Esophagus squamous epithelium (tissue), 5 donors: ENCODE data around the gene ARL10. TPM values are rescaled to one million over a fixed set of nuclear protein-coding genes. Genes with fewer than 3 reads are reported as not detected.
A peak's percentile ranks its signal among the peaks of the same experiment; 100 is the strongest.

Experiments
- DNase-seq: peaks from one replicate; lab custom pipeline; 2025; lab: John Stamatoyannopoulos, UW
- H3K27ac ChIP-seq, 4 donors: fragments of 200-600 bp; sonication (generic); one replicate each; pipeline ENCODE4 v1.5.1; 2016 to 2019; ENCODE audit warnings: mild to moderate bottlenecking in 1 of 4
- H3K27me3 ChIP-seq, 4 donors: fragments of 200-600 bp; sonication (generic); 1 replicate in 3 of 4; 2 replicates in 1 of 4; pipeline versions ENCODE4 v1.5.1 to v1.6.0; 2017 to 2021; ENCODE audit warnings: antibody characterized with exemption in 1 of 4
- H3K36me3 ChIP-seq, 3 donors: fragments of 200-600 bp; sonication (generic); one replicate each; pipeline ENCODE4 v1.5.1; 2016 to 2019
- H3K4me1 ChIP-seq, 3 donors: fragments of 200-600 bp; sonication (generic); one replicate each; pipeline ENCODE4 v1.5.1; 2017 to 2019
- H3K4me3 ChIP-seq, 4 donors: fragments of 200-600 bp; sonication (generic); 1 replicate in 3 of 4; 2 replicates in 1 of 4; pipeline ENCODE4 v1.5.1; 2016 to 2019; ENCODE audit warnings: mild to moderate bottlenecking in 2 of 4, moderate library complexity in 1 of 4
- H3K9me3 ChIP-seq, 3 donors: fragments of 200-600 bp; sonication (generic); one replicate each; pipeline ENCODE4 v1.5.1; 2016 to 2019
- POLR2A ChIP-seq, 4 donors: fragments of 450-650 bp; IDR thresholded peaks; one replicate each; pipeline ENCODE4 v1.6.1; 2017; ENCODE audit warnings: antibody characterized with exemption in 4 of 4, mild to moderate bottlenecking in 4 of 4, moderate library complexity in 3 of 4
- WGBS, 2 donors: methylation state at CpG; one replicate each; pipeline ENCODE4 v1.1.5; 2018; 5-methylcytosine and 5-hydroxymethylcytosine counted together
- intact Hi-C: fragments of 100-400 bp; cut with DNase I; formaldehyde crosslinking; loops from one replicate; pipeline ENCODE4 v1.15.0; 2022
- total RNA-seq, 4 donors: library from RNA; depleted of rRNA; stranded (reverse); fragments of >200 nt; gene quantifications; one replicate each; pipeline ENCODE4 v1.1.0, GENCODE V29; 2016
- TF ChIP-seq, protein P1 (sequence below), 6 experiments: fragments of 450-650 bp in 4 of 6; fragments of 200-600 bp in 2 of 6; sonication (generic) in 2 of 6; IDR thresholded peaks; one replicate each; pipeline ENCODE4 v1.5.1; 2016 to 2019; ENCODE audit warnings: antibody characterized with exemption in 6 of 6, mild to moderate bottlenecking in 4 of 6, moderate library complexity in 4 of 6
- donor health status: DM: yes; HTN: yes; CAD: no.

Gene ARL10
- total RNA-seq, 4 donors from 2014 or later = 2.4 to 10.1 (median 6.3) TPM

DNA sequence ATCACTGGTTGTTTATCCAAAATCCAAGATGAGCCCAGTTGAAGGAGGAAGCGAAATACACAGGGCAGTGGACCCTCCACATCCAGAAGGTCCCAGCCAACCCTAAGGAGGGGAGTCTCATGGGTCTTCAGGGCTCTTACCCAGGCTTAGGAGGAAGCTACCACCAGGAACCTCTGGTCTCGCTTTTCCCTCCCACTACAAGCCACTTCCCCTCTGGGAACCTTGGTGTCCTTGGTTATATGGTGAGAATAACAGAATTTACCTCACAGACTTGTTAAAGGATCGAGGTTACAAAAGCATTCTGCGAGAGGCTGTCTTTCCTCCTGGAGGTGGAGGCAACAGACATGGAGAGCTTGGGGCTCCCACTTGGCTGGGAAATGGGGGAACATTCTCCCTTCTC lies 26.7 kb downstream of the ARL10 start:
- intact Hi-C loops = no loop called here

DNA sequence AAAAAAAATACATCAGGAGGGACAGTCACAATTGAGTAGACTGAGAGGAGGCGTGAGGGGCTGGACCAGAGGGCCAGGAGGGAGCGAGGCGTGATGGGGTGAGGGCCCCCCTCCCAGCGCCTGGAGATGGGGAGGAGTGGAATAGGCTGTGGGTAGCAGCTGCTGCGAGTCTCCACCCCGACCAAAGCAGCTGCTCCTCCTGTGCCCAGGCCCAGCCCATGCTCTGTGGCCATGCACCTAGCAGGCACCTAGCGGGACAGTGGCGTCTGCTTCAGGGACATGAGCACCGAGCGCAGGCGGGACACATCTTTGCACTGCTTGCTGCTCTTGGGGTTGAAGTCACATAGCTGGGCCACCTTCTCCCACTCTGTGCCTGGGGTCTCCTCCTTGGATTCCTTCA lies 27.2 kb downstream of the ARL10 start:
- no peak for DNase-seq
- peaks cover 4 to 41% (median 9%) of the 10 kb centered on the region in 3 donors for H3K4me1 ChIP-seq
- H3K27me3 ChIP-seq = no peaks in the 10 kb centered on the region
- H3K36me3 ChIP-seq = peaks cover 18 to 74% (median 22%) of the 10 kb centered on the region in 3 donors
- 78 to 88% methylated on average over 6 to 7 of the region's 11 CpGs for WGBS, 2 donors
- no peak overlapping the region for H3K27ac ChIP-seq
- no peaks in the 10 kb centered on the region for H3K9me3 ChIP-seq
- no peak overlapping the region for H3K4me3 ChIP-seq
- TF ChIP-seq, protein P1, sequence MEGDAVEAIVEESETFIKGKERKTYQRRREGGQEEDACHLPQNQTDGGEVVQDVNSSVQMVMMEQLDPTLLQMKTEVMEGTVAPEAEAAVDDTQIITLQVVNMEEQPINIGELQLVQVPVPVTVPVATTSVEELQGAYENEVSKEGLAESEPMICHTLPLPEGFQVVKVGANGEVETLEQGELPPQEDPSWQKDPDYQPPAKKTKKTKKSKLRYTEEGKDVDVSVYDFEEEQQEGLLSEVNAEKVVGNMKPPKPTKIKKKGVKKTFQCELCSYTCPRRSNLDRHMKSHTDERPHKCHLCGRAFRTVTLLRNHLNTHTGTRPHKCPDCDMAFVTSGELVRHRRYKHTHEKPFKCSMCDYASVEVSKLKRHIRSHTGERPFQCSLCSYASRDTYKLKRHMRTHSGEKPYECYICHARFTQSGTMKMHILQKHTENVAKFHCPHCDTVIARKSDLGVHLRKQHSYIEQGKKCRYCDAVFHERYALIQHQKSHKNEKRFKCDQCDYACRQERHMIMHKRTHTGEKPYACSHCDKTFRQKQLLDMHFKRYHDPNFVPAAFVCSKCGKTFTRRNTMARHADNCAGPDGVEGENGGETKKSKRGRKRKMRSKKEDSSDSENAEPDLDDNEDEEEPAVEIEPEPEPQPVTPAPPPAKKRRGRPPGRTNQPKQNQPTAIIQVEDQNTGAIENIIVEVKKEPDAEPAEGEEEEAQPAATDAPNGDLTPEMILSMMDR (IDR thresholded peaks at IDR 0.05) = no peak
- no peak for TF ChIP-seq POLR2A (IDR thresholded peaks at IDR 0.05)
- intact Hi-C loops = no loop called here

More for the DNA sequence above, 26.7 kb downstream of the ARL10 start:
- 81 to 84% methylated on average over 3 to 4 of the region's 4 CpGs for WGBS, 2 donors
- no peaks in the 10 kb centered on the region for H3K9me3 ChIP-seq
- peaks cover 17 to 68% (median 21%) of the 10 kb centered on the region in 3 donors for H3K36me3 ChIP-seq
- H3K4me3 ChIP-seq = no peak overlapping the region
- TF ChIP-seq, protein P1 (IDR thresholded peaks at IDR 0.05) = no peak
- TF ChIP-seq POLR2A (IDR thresholded peaks at IDR 0.05) = no peak
- H3K27ac ChIP-seq = no peak overlapping the region
- no peaks in the 10 kb centered on the region for H3K27me3 ChIP-seq
- DNase-seq = no peak
- peaks cover 9 to 46% (median 15%) of the 10 kb centered on the region in 3 donors for H3K4me1 ChIP-seq

DNA sequence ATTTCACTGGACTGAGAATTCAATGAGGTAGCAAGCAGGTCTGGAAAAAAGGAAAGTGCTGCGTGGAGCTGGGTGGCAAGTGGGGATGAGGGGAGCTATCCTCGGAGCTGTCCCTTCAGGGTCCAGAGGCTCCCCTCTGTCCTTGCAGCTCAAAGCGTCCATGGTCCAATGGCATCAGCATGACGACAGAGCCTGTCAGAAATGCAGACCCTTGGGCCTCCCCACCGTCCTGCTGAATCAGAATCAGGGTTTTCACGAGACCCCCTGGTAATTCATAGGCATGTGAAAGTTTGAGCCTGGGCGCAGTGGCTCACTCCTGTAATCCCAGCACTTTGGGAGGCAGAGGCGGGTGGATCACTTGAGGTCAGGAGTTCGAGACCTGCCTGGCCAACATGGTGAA lies 28.8 kb downstream of the ARL10 start:
- no peak overlapping the region for H3K27ac ChIP-seq
- peaks cover 18 to 89% (median 32%) of the 10 kb centered on the region in 3 donors for H3K36me3 ChIP-seq
- no peak for TF ChIP-seq POLR2A (IDR thresholded peaks at IDR 0.05)
- TF ChIP-seq, protein P1 (IDR thresholded peaks at IDR 0.05) = no peak
- DNase-seq = no peak
- no peaks in the 10 kb centered on the region for H3K9me3 ChIP-seq
- peaks cover 0 to 33% (median 7%) of the 10 kb centered on the region in 3 donors for H3K4me1 ChIP-seq
- no peak overlapping the region for H3K4me3 ChIP-seq
- H3K27me3 ChIP-seq = no peaks in the 10 kb centered on the region
- intact Hi-C loops = no loop called here
- WGBS, 2 donors = 85 to 92% methylated on average over 6 to 8 of the region's 9 CpGs

DNA sequence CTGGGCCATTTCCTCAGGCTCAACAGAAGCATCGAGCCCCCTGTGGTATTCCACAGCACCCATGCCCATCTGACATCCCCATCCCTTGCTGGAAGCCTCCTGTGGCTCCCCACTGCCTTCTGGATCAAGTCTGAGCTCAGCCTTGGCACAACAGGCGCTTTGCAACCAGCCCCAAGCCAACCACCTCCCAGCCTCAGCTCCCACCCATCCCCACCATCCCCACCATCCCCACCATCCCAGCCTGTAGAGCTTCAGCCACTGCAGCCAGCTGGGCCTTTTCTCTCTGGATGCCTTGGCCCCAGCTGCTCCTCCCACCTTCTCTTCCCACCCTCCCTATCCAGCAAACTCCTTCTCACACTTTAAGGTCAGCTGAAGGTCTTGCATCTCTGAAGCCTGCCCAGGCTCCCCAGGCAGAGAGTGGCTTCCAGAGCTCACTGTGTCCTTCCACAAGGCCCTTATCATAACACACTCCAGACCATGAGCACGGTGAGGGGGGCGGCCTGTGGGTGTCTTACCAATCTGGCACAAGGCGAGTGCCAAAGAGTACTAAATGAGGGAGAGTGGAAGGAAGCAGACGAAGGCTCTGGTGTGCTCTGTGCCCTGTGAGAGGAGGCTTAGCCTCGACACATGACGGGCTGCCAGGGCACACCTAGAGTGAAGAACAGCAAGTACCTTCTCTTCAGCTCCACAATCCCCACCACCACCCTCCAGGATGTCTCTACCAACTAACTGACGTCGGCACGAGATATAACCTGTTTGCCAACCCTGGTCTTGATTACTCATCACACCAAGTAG lies 29.8 kb downstream of the ARL10 start:
- intact Hi-C loops = no loop called here
- no peaks in the 10 kb centered on the region for H3K27me3 ChIP-seq
- H3K9me3 ChIP-seq = no peaks in the 10 kb centered on the region
- DNase-seq = no peak
- H3K4me1 ChIP-seq = peaks cover 0 to 31% (median under 1%) of the 10 kb centered on the region in 3 donors
- WGBS, 2 donors = 72 to 90% methylated on average over 7 to 11 of the region's 11 CpGs
- TF ChIP-seq, protein P1 (IDR thresholded peaks at IDR 0.05) = no peak
- TF ChIP-seq POLR2A (IDR thresholded peaks at IDR 0.05) = no peak
- peak overlapping the region in 3 of 4 donors; percentile 16 to 48 (median 42) for H3K27ac ChIP-seq
- peaks cover 18 to 98% (median 32%) of the 10 kb centered on the region in 3 donors for H3K36me3 ChIP-seq
- no peak overlapping the region for H3K4me3 ChIP-seq

DNA sequence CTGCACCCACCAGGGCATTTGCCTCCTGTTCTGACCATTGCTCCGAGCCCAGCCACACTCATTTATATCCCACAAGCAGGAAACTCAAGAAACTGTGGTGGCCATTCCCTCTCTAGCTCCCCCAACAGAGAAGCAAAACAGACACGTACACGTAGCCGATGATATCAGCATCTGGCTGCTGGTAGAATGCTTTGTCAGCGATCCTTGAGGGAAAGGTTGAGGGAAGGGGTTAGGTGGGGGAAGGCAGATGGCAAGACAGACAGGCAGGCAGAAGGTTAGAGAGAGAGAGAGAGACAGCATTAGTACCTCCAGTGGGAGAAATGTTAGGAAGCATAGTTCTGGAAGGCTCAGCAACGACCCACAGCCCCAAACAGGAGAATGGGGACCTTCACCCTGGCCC lies 31.0 kb downstream of the ARL10 start:
- TF ChIP-seq, protein P1 (IDR thresholded peaks at IDR 0.05) = no peak
- TF ChIP-seq POLR2A (IDR thresholded peaks at IDR 0.05) = no peak
- no peaks in the 10 kb centered on the region for H3K9me3 ChIP-seq
- intact Hi-C loops = no loop called here
- peaks cover 18 to 90% (median 32%) of the 10 kb centered on the region in 3 donors for H3K36me3 ChIP-seq
- no peak overlapping the region for H3K4me3 ChIP-seq
- H3K27ac ChIP-seq = peak overlapping the region in 3 of 4 donors; percentile 16 to 48 (median 42)
- H3K4me1 ChIP-seq = peaks cover 5 to 33% (median 10%) of the 10 kb centered on the region in 3 donors
- 76 to 80% methylated on average over 4 to 6 of the region's 6 CpGs for WGBS, 2 donors
- no peaks in the 10 kb centered on the region for H3K27me3 ChIP-seq
- no peak for DNase-seq
